Stimulated activated CD8-positive, alpha-beta memory T cell treated with anti-CD3 and anti-CD28 coated beads, Interleukin-15, amount 100 ng/mL, for 24 hours (primary cell): ENCODE data around the gene DLST.

Experiments
- DNase-seq: peaks from one replicate; pipeline ENCODE4 v3.0.0-alpha.2; 2020; ENCODE audit warnings: low read depth

The DLST gene

DNA sequence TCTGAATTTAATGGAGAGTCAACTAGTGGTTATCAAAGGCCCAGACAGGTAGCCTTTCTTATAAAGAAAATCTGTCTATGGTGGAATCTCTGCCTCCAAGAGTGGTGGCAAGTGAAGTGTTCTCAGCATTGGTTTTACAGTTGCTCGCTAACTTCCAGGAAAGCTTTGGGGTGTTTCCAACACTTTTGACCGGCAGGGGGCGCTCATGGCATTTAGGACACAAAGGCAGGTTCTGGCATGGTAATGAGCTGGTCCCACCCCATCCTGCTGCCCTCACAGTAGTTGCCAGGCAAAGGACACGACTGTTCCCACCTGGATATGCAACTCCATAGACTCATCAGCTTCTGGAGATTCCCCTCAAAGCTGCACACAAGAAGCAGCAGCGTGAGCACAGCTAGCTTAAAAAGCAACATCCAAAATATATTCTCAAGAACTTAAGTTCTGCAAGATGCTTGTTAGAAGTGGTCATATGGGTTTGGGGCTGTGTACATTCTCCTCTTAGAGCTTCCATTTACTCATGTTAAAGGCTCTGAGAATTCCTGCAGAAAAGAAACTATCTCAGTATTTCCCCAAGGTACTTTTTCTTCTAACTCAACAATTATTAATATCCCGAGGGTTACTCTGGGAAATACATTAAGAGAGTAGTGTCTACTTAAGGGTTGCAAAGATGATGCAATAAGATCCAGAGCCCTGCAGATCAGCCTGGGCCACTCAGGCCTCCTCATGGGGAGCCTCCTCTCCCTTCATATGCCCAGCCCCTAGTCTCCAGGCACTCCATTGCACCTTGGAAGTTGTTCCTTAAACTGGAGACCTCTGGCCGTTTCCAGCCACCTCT is 20.6 kb upstream of the DLST start:
- DNase-seq = peak; percentile 93

DNA sequence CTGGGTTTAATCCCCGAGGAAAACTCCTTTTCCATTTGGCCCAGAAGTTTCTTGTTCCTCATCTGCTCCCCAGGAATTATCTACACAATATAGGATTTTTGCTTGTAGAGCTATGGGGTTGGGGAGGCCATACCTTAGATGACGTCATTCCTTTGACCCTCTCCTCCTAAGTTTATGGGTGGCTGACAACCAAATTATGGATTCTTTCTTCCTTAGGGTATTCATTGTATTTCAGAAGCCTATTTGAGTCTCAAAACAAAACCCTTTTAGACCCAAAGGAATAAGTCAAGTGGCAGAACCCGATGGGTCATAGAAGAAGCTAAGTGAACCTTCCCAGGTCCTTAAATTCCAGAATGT is 20.0 kb upstream of the DLST start:
- DNase-seq = no peak

DNA sequence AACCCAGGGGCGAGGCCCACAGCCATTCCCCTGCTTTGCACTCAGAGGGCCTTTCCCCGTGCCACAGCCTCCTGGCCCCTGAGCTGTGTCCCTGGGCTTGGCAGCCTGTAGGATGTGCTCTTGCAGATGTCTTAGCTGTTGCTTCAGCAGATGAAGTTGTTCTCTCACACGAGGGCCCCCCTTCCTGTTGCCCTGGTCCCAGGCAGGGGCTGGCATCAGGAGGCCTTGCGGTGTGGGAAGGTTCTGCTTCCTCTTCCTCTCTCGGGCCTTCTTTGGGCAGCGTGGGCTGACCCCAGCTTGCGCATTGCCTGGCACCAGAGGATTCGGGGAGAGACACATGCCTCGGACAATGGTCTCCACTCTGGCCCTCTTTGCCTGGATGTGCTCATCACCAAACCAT is 18.4 kb upstream of the DLST start:
- no peak for DNase-seq

DNA sequence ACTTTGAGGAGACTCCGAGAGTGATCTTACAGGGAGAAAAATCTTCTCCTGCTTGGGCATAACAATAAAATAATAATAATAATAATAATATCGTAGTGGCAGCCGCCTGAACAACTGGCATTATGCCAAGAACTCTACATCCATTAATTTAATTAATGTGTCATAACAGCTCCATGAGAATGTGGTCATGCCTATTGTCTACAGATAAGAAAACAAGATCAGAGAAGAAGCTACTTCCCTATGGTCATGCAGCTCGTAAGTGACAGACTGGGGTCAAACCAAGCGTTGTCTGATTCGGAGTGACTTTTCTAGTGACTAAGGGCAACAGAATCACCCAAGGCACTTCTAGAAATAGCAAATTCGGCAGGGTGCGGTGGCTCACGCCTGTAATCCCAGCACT is 17.5 kb upstream of the DLST start:
- no peak for DNase-seq

DNA sequence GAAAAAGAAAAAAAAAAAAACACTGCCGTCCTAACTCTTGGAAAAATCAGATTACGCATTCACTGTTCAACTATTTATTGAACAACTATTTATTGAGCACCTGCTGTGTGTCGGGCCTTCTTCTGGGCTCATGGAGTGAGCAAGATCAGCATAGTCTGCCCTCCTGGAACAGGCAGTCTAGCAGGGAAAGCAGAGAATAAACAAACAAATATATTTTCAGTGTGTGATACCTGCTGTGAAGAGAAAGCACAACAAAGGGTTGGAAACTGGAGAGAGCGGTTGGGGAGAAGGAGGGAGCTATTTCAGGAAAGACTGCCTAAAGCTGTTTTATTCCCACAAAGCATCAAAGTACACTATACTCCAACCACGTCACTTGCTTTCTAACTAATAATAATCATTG is 16.6 kb upstream of the DLST start:
- DNase-seq = no peak

DNA sequence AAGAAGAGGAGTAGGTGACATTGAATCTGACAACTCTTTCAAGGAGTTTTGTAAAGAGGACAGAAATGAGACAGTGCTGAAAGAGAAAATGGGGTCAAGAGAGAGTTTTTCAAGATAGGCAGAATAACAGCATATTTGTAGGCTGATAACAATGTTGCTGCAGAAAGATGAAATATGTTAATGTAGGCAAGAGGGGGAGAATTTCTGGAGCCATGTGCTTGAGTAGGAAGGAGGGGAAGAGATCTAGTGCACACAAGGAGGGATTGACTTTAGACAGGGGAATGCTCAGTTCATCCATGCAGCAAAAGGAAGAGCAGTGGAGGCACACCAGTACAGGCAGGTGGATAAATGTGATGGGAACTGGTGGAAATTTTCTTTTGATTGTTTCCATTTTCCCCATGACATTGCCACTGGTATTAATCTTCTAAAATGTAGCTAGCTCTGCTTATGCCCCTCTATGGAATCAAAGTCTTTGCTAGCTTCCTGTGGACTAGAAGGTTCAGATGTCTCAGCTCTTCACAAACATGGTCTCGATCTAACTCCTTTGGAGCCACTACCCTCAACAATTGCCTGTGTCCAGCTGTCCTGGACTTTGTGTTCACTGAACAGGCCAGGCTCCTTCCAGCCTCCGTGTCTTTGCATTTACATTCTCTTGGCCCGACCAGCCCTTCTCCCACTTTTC is 14.9 kb upstream of the DLST start:
- no peak for DNase-seq

DNA sequence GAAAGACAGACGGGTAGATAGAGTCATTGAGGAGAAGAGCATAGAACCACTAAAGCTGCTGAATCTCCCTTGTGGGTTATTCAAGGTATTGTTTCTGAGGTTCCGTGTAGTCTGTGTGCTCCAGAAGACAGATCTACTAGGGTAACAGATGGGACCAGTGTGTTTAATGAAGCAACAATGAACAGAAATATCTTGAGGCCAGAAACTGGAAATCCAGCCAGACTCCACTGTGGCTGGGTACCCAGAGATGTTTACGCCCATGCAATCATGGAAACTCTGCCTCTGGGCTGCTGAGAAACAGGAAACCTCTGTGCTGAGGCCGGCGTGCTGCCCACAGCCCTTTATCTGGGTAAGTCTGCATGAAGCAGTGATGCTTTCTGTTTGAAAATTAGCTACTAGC is 14.0 kb upstream of the DLST start:
- peak; percentile 35 for DNase-seq

DNA sequence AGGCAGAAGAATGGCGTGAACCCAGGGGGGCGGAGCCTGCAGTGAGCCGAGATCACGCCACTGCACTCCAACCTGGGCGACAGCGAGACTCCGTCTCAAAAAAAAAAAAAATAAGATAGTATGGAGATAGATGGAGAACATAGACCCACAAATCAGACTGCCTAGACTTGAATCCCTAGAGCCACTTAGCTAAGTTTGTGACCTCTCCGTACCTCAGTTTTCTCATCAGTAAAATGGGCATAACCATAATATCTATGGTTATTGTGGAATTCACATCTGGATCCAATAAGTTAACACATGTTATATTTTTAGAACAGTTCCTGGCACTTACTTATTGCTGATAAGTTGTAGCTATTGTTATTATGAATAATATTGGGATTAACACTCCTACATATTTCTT is 13.0 kb upstream of the DLST start:
- DNase-seq = no peak

DNA sequence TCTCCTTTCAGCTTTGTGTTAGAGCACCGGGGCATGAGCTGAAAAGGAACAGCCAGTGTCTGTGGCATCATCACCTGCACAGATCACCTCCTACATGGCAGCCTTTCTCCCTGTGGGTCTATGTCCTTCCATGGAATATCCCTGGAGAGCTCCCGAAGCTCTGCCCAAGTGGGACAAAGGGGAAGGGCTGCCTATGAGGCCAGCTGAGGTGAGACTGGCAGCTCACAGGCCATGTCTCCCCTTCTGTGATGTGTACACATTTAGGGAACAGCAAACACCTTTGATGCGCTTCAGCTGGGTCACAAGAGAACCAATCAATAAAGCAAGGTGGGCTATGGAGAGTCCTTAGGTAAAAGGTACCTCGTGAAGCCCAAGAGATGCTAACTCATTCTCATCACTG is 9.9 kb upstream of the DLST start:
- no peak for DNase-seq

DNA sequence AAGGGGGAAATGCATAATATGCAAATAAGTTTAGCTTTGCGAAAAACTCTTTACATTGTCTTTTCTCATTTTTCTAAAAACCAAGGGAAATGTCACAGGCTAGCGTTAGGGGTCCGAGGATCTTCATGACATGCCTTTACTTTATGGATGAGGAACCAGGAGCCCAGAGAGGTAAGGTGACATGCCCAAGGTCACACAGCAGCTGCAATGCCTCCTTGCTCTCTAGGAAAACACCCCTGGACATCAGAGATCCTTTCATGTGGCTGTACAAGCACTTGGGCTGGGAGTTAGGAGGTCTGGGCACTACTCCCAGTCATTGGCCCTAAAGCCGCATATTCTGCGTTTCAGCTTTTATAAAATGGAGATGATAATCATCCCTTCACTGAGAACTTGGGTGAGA is 6.5 kb upstream of the DLST start:
- DNase-seq = no peak

DNA sequence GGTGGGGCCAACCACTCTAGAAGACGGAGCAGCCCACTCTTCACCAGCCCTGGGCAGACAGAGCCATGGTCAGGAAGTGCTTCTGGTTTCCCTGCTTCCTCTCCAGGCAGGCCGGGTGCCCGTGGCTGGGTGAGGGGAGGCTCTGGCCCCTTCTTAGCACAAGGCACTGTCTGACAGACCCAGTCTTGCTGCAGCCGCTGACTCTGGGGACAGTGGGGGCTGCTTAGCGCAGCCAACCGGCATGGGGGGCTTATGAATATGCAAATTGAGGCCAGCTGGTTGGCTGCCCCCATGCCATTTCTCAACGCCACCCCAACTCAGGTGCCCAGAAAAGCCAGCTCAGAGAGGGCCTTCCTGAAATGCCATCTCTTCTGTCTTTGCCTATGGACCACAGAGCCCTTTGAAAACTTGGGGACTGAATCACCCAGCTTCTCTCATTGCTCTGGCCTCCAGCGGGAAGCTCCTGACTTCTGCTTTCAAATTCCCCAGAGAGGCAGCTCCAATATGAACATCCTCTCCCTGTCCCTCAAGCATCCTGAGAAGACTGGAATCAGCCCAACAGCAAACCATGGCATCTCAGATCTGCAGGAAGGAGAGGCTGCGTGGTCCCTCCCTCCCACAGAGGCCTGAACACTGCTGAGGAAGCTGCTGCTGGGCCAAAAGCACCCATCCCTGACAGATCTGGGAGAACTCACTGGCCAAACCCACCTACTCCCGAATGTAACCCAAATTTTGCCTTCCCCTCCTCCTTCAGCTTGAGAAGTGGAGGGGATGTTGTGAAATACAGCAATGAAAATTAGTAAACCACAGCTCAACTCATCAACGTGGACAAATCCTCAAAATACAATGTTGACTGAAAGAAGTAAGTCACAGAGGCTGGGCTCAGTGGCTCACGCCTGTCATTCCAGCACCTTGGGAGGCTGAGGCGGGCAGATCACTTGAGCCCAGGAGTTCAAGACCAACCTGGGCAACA is 5.5 kb upstream of the DLST start, which contains the start of gene PROX2:
PROX2 (minus strand) TSS at position 205 of the 973 bp plus-strand sequence. CDS start 12,311 bp downstream, outside the sequence.
- DNase-seq = no peak

DNA sequence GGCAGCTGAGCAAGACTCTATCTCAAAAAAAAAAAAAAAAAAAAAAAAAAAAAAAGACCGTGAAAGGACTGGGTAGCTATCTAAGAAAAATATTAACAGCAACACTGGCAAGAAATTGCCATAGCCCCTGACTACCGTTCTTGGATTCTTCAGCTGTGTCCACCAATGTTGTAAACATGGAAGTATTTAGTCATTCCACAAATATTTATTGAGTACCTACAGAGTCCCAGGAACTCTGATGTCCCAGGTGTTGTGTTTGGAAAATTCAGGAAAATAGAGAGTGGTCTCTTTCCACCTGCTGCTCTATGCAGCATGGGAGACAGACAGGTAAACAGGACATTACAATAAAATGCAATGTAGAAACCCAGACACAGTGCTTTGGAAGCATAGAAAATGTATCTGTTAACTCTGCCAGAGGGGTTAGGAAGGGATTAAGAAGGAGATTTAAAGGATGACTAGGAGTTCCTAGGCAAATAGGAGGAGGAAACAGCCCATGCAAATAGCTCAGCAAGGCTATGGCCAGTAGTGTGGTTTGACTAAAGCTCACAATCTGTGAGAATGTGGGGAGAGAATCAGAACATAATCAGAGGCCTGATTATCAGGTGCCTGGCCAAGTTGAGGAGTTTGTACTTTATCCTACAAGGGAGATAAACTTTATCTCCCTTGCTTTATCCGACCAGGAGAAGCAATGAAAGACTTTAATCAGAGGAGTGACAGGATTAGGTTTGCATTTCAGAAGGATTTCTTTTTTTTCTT is 2.1 kb upstream of the DLST start:
- DNase-seq = no peak

DNA sequence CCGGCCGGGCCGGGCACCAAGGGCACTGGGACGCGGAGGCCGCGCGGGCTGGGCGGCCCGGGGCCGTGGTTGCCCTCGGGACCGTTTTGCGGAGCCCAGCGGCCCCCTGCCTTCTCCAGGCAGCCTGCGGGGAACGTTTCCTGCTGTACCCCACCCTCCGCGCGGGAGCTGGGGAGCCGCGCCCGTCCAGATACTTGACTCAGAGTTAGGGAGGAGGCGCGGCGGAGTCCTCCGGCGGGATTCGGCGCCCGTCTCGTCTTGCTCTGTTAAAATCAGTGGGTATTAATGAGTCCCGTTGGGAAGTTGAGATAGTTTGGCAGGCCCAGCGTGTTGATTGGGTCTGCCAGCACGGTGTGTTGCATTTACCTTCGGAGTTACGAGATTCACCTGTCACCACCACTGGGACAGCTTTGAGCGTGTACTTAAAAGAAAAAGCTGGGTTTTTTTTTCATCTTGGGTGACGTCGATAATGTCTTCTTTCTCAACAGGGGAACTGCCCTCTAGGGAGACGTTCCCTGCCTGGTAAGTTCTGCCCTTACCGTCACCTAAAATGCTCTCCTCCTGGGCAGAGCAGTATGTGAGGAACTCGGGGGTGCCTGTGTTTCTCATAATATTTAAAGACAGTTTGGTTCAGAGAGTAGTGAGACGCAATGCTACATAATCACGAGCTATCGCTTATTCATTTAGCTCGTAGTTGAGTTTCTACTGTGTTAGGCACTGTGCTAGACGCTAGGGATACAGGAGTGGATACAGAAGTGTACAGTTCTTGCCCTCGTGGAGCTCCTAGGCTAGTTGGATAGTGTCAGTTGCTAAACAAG is 596 bp downstream of the DLST start:
- DNase-seq = peak; percentile 21

DNA sequence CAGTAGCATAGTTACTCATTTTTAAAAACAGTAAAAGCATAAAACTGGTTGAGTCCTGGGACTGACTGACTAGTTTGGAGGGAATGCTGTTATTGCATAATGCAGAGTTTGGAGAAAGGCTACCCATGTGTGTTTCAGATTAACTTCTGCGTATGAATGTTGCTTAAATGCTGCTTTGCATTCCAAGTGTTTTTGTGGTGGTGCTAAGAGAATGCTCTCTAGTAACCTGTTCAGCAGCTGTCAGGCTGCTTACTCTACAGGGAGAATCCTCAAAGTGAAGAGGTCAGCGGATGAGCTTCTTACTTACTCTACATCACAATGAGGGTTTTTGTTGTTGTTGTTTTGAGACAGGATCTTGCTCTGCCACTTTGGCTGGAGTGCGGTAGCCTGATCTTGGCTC is 4.3 kb downstream of the DLST start:
- DNase-seq = no peak

DNA sequence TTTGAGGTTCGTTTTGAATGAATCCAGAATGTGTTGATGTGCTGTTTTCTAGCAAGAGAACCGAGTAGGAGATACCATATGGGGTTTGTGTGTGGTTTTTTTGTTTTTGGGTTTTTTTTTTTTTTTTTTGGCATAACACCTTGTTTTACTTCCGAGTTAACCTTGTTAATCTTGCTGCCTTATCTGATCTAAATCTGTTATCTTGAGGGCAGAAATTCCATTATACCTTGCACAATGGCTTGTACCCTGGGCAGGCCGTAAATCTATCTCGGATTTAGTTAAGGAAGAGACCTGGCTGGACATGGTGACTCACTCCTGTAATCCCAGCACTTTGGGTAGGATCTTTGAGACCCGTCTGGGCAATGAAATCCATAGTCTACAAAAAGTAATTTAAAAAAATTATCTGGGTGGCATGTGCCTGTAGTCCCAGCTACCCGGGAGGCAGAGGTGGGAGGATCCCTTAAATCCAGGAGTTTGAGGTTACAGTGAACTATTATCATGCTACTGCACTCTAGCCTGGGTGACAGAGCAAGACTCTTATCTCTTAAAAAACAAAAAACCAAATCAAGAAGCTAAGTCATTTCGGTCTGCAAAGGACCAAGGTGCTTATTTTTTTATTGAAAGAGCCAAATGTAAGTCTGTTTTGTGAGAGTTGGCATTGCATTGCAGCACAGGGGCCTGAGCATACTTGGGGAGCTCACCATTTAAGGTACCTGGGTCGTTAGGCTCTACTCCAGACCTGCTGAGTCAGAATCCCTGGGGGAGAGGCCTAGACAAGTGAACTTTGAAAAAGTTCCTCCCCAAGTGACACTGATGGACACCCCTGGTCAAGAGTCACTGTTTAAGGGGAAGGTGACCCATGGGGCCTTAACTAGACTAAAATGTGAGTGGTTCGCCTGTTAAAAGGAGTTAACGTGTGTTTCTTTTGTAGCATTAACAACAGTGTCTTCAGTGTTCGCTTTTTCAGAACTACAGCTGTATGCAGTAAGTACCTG is 6.7 kb downstream of the DLST start:
- no peak for DNase-seq

DNA sequence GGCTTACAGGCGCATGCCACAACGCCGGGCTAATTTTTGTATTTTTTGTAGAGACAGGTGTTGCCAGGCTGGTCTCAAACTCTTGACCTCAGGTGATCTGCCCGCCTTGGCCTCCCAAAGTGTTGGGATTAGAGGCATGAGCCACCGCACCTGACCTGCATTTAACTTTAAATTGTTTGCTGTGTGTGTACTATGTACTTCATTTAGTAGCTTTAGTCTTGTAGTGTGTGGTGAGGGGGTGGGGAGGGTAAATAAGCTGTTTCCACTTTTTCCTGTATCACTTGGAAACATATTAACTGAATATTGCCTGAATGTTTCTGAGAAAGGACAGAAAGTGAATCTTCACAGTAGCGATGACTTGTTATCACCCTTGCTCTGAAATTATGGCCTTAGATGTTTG is 8.5 kb downstream of the DLST start:
- DNase-seq = no peak

DNA sequence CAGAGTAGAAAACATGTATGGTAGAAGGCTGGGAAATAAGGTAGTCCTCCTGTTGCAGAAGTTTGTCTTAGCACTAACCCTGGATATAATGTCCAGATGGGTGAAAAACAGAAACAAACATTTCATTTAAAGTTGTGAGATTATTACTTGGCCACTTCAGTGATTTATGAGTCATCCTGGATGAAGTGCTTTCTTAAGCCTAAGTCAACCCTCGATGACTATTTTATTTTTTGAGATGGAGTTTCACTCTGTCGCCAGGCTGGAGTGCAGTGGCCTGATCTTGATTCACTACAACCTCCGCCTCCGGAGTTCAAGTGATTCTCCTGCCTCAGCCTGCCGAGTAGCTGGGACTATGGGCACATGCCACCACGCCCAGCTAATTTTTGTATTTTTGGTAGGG is 10.2 kb downstream of the DLST start:
- DNase-seq = no peak

DNA sequence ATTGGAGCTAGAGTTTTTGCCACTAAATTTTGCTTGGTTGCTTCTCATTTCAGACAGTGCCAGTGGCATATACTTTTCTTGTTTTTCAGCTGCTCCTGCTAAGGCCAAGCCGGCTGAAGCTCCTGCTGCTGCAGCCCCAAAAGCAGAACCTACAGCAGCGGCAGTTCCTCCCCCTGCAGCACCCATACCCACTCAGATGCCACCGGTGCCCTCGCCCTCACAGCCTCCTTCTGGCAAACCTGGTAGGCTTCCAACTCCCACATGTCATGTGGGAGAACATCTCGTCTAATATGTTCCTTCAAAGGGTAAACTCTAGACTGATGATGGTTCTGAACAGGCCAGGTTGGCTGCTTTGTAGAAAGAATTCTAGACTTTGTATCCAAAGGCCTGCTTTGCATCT is 11.0 kb downstream of the DLST start:
- no peak for DNase-seq

DNA sequence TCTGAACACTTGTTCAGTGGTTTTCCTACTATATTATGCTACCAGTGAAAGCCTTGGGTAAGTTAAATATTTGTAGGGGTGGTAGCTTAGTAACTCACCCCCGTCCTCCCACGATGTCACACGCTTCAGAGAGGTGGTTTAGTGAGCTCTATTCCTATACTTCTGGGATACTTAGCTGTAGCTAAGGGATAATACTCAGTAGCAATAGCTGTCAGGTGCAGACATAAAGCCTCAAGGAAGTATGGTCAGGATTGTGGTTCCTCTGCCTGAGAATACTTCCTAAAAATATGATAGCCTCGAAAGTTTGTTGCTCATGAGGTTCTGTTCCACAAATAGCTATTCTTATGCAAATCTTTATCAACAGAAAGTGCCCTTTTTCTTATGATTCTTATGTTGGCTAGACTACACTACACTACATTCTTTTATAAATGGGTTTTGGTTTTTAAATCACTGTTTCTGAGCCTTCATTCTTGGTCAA is 11.9 kb downstream of the DLST start:
- no peak for DNase-seq

DNA sequence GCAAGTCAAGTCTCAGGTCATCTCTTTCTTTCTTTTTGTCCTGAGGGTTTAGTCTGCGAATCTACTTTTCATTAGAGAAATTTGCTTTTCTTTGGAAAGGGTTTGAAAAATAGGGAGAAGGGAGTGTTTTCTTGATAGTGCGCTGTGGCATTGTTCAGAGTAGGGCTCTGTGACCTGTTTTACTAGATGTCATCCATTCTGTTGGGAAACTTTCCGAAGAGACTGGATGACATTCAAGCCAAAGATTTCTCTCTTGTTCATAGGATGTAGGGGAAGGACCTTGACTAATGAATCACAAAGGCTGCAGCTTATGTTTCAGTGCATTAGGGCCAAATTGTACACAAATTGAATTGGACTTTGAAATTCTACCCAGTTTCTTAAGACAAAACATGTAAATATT is 14.7 kb downstream of the DLST start:
- no peak for DNase-seq
